Prostate gland (tissue), 2 donors: ENCODE results near the gene UPK2.

ENCODE experiments used
- POLR2A ChIP-seq: fragments of 450-650 bp; IDR thresholded peaks from one replicate; pipeline ENCODE4 v1.6.1; 2016; ENCODE audit warnings: antibody characterized with exemption, mild to moderate bottlenecking
- POLR2AphosphoS5 ChIP-seq: sonication (generic); formaldehyde crosslinking; IDR thresholded peaks from one replicate; pipeline ENCODE4 v1.6.1; 2017; ENCODE audit warnings: antibody characterized with exemption
- TF ChIP-seq, protein P1 (sequence below), 4 experiments: fragments of 200-600 bp in 2 of 4; fragments of 450-650 bp in 2 of 4; sonication (generic) in 2 of 4; IDR thresholded peaks; 1 replicate in 3 of 4; 2 replicates in 1 of 4; pipeline ENCODE4 v1.5.1; 2016 to 2019; ENCODE audit warnings: antibody characterized with exemption in 4 of 4, mild to moderate bottlenecking in 2 of 4, moderate library complexity in 2 of 4

DNA sequence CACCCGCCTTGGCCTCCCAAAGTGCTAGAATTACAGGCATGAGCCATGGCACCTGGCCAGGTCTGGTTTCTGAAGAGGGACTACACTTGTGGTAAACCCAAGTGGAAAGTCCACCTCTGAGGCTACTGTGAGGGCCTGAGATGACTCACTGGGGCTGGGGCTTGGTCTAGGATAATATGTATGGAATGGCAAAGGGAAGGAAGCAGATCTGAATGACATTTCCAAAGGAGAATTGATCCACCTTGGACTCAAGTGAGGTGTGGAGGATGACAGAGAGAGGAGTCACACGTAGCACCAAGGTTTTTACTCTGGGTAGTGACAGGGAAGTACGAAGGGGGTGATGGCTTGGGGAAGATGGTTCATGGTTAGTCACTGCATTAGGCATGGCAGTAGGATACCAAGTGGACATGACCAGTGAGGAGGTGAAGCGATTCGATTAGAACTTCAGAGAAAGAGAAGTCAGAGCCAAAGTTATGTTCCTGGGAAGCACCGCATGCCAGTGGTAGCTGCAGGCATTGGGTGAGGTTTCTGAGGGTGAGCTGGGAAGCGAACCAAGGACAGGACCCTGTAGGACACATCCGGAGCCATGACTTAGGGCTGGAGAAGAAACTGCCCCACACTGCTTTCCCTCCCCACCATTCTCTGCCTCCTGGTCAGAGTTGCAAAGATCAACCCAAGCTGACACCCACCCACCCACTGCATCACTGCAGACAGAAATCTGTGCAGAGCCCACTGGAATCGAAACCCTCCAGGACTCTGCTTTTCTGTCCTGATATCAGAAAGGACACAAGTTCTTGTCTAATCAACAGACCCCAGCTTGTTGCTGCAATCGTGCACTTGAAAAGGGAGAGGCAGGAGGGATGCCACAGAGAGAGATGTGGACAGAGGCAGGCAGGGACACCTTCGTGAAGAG, 17.4 kb upstream of the UPK2 start:
- TF ChIP-seq, protein P1, sequence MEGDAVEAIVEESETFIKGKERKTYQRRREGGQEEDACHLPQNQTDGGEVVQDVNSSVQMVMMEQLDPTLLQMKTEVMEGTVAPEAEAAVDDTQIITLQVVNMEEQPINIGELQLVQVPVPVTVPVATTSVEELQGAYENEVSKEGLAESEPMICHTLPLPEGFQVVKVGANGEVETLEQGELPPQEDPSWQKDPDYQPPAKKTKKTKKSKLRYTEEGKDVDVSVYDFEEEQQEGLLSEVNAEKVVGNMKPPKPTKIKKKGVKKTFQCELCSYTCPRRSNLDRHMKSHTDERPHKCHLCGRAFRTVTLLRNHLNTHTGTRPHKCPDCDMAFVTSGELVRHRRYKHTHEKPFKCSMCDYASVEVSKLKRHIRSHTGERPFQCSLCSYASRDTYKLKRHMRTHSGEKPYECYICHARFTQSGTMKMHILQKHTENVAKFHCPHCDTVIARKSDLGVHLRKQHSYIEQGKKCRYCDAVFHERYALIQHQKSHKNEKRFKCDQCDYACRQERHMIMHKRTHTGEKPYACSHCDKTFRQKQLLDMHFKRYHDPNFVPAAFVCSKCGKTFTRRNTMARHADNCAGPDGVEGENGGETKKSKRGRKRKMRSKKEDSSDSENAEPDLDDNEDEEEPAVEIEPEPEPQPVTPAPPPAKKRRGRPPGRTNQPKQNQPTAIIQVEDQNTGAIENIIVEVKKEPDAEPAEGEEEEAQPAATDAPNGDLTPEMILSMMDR (IDR thresholded peaks at IDR 0.05) = no peak
- no peak for TF ChIP-seq POLR2AphosphoS5
- TF ChIP-seq POLR2A = no peak
